ENCODE data around the gene UGT2B17.

GRCh38 chr4:68594678-68595077 lies 18.6 kb upstream of the UGT2B17 start:
- TF ChIP-seq, protein P1, sequence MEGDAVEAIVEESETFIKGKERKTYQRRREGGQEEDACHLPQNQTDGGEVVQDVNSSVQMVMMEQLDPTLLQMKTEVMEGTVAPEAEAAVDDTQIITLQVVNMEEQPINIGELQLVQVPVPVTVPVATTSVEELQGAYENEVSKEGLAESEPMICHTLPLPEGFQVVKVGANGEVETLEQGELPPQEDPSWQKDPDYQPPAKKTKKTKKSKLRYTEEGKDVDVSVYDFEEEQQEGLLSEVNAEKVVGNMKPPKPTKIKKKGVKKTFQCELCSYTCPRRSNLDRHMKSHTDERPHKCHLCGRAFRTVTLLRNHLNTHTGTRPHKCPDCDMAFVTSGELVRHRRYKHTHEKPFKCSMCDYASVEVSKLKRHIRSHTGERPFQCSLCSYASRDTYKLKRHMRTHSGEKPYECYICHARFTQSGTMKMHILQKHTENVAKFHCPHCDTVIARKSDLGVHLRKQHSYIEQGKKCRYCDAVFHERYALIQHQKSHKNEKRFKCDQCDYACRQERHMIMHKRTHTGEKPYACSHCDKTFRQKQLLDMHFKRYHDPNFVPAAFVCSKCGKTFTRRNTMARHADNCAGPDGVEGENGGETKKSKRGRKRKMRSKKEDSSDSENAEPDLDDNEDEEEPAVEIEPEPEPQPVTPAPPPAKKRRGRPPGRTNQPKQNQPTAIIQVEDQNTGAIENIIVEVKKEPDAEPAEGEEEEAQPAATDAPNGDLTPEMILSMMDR (IDR thresholded peaks at IDR 0.05): no peak
- TF ChIP-seq POLR2AphosphoS5 (IDR thresholded peaks at IDR 0.05; ENCODE audit: low read depth, low read length): no peak

Data from Panc1 (cell line).